ENCODE data around the gene HRC.
"Not testable (repeated sequence)": the region's sequence is repeated elsewhere in the genome, so short reads cannot be mapped to it uniquely, and the experiment has no call there.

The HRC gene

GRCh38 chr19:49155005-49155819 is at the start of gene HRC:
TSS of gene HRC (minus strand) at chr19:49155396. CDS start at chr19:49155237, 159 bp downstream.
- no peak for DNase-seq

- no peak for DNase-seq
These were observed 45.8 kb upstream of the HRC start for GRCh38 chr19:49201042-49201441.

- no peak for DNase-seq
These were observed 45.2 kb upstream of the HRC start for GRCh38 chr19:49200238-49200862.

GRCh38 chr19:49196527-49197240 is 41.5 kb upstream of the HRC start:
- no peak for DNase-seq

GRCh38 chr19:49194408-49194807 is 39.2 kb upstream of the HRC start:
- DNase-seq = no peak

- DNase-seq = no peak
These were observed 38.7 kb upstream of the HRC start for GRCh38 chr19:49193822-49194394.

GRCh38 chr19:49190781-49191180 is 35.6 kb upstream of the HRC start:
- no peak for DNase-seq

GRCh38 chr19:49189259-49189658 is 34.1 kb upstream of the HRC start:
- DNase-seq = no peak

GRCh38 chr19:49188626-49189200 is 33.5 kb upstream of the HRC start:
- DNase-seq = no peak

GRCh38 chr19:49186108-49186507 is 30.9 kb upstream of the HRC start:
- no peak for DNase-seq

- no peak for DNase-seq
These were observed 27.7 kb upstream of the HRC start for GRCh38 chr19:49182848-49183375.

GRCh38 chr19:49182010-49182847 is 27.0 kb upstream of the HRC start:
- not testable (repeated sequence) for DNase-seq

- DNase-seq = no peak
These were observed 25.5 kb upstream of the HRC start for GRCh38 chr19:49180659-49181058.

- DNase-seq = no peak
These were observed 18.0 kb upstream of the HRC start for GRCh38 chr19:49173198-49173597.

- DNase-seq = no peak
These were observed 13.2 kb upstream of the HRC start for GRCh38 chr19:49168421-49168820.

GRCh38 chr19:49167857-49168409 is 12.7 kb upstream of the HRC start:
- no peak for DNase-seq

GRCh38 chr19:49165865-49166301 is 10.7 kb upstream of the HRC start:
- no peak for DNase-seq

GRCh38 chr19:49165111-49165750 is 10.0 kb upstream of the HRC start:
- DNase-seq = no peak

- DNase-seq = no peak
These were observed 6.8 kb upstream of the HRC start for GRCh38 chr19:49161987-49162386.

- DNase-seq = no peak
These were observed 5.4 kb upstream of the HRC start for GRCh38 chr19:49160450-49161189.
